HG03558 (cell line): ENCODE data around the gene PLAGL2.
"Not testable (repeated sequence)": the region's sequence is repeated elsewhere in the genome, so short reads cannot be mapped to it uniquely, and the experiment has no call there.

Experiments used
- ATAC-seq: cut with Tn5 transposase; IDR thresholded peaks from one replicate; pipeline ENCODE4 v1.9.1; 2021; ENCODE audit warnings: moderate number of reproducible peaks; ENCODE audit not compliant: unreplicated experiment; ENCODE audit errors: extremely low read depth

The PLAGL2 gene

GRCh38 chr20:32186506-32186905, 21.0 kb downstream of the PLAGL2 start:
- no peak for ATAC-seq

DNA sequence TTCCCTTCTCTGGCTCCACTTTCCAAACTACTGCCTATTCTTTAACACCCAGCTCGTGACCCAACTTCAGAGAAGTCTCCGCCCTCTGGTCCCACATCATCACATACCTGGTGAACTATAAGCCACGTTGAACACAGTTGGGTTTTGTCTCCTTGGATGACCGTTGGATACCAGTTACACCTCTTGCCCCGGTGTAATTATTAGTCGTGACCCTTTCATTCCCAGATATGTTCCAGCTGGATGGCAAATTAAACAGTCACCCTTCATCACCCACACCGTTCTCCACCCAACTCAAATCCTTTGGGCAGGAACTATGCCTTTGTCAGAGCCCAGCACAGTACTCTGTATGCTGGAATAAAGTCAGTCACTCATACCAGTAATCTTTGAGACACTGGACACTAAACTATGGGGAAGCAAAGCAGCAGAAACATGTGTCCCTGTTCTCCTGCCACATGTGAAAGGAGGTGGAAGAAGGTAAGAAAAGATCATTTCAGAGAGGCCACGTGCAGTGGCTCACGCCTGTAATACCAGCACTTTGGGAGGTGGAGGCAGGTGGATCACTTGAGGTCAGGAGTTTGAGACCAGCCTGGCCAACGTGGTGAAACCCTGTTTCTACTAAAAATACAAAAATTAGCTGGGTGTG, 22.5 kb downstream of the PLAGL2 start:
- ATAC-seq: no peak

DNA sequence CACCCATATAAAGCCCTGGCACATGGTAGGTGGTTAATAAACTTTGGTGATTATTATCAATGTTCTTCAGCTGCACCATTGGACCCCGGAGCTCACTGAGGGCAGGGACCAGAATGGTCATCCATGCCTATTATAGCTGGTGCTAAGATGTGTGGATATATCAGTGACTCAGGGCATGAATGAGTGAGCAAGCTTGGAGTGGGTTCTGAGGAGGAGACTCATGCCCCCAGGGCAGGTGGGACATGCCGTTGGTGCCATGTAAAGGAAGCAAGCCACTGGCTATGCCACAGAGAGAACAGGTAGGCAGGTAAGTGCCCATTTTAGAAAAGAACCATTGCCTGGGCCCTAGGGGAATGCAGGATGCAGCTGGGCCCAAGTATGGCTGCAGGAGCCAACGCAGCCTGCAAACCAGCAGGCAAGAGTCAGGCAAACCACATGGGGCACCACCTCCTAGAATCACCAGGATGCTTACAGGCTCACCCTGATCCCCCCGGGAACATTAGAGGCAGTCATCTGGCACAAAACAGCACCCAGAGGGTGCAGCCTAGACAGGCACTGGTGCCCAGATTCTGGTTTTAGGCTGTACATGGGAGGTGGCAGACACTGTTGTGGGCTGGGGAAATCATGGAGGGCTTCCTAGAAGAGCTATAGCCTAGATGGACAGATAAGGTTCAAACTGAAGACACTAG, 23.5 kb downstream of the PLAGL2 start:
- ATAC-seq: no peak

DNA sequence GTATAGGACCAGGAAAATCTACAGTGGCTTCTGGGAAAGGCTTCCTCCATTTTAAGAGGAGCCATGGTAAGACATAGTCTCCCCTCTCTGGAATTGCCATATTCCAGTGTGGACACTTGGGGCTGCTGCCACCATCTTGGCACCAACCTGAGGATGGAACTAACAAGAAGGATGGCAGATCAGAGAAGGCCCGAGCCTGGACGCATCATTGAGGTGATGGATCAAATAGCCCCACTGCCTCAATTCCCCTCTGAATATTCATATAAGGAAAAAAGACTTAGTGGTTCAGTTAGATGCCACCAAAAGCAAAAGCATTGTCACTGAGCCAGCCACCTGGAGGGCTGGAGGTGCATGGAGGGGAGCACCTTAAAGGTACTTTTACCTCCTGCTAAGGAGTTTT, 25.9 kb downstream of the PLAGL2 start:
- no peak for ATAC-seq

GRCh38 chr20:32179934-32180333, 27.6 kb downstream of the PLAGL2 start:
- no peak for ATAC-seq

DNA sequence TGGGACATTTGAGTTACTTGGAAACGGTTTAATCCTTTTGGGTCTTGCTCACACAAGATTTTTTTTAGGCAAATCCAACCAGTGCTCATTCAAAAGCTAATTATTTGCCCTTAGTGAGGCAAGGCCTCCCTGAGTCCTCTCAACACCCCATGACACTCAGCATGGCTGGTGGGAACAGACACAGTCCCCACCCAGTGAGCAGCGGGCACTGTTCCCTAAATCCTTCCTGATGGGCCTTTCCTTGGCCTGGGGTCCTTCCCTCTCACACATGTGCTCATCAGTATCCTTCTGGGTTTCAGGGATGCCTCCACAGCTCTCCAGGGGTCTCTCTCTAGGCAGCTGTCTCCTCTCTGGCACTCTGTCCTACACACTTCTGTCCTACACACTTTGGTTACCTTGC, 28.0 kb downstream of the PLAGL2 start:
- ATAC-seq: no peak

GRCh38 chr20:32177696-32178095, 29.8 kb downstream of the PLAGL2 start:
- ATAC-seq: not testable (repeated sequence)

- no peak for ATAC-seq
Observed at GRCh38 chr20:32168184-32168910, 39.2 kb downstream of the PLAGL2 start.

DNA sequence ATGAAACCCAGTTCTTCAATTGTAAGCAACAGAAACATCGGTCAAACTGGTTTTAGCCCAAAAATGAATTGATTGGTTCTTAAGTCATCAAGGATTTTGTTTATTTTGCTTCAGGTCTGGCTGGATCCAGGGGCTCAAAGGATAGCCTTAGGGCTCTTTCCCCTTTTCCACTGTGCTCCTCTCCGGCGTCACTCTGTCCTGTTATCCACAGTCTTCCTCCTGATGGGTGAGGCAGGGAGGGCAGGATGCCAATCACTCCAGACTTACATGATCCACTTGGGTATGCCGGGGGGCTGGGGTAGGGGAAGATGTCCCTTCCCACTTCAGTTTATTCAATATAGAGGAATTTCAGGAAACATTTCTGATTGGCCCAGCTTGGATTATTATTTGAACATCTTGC, 40.0 kb downstream of the PLAGL2 start:
- no peak for ATAC-seq

- ATAC-seq: no peak
Observed at GRCh38 chr20:32165836-32166545, 41.6 kb downstream of the PLAGL2 start.

DNA sequence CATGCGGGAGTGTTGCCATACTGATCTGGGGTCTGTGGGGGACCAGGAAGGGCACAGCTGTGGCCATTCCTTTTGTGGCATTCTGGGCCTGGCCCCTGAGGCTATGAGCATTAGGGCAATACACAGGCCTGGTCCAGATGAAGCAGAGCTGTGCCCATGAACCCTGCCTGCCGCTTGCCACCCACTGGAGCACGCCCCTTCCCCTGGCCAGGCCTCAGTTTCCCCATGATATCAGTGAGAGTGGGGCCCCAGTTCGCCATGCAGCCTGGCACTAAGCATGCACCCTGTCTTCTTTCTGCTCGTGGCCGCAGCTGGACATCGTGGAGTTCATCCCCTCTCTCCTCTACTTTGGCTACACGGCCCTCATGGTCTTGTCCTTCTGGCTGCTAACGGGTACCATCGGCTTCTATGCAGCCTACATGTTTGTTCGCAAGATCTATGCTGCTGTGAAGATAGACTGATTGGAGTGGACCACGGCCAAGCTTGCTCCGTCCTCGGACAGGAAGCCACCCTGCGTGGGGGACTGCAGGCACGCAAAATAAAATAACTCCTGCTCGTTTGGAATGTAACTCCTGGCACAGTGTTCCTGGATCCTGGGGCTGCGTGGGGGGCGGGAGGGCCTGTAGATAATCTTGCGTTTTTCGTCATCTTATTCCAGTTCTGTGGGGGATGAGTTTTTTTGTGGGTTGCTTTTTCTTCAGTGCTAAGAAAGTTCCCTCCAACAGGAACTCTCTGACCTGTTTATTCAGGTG, 42.4 kb downstream of the PLAGL2 start:
- ATAC-seq: no peak

- ATAC-seq: no peak
Observed at GRCh38 chr20:32163951-32164350, 43.6 kb downstream of the PLAGL2 start.

DNA sequence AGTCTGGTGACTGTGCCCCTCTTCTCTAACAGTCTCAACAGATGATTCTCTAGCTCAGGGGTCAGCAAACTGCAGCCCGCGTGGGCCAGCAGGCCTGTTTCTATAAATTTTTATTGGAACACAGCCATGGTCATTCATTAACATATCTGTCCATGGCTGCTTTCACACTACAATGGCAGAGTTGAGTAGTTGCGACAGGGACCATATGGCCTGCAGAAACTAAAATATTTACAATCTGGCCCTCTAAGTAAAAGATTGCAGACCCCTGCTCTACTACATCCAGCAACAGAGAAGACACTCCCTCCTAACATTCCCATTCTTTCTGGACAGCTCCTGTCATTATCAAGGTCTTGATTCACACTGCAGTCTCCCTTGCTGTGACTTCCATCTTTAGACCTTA, 45.2 kb downstream of the PLAGL2 start:
- no peak for ATAC-seq

GRCh38 chr20:32160341-32160740, 47.2 kb downstream of the PLAGL2 start:
- ATAC-seq: no peak

DNA sequence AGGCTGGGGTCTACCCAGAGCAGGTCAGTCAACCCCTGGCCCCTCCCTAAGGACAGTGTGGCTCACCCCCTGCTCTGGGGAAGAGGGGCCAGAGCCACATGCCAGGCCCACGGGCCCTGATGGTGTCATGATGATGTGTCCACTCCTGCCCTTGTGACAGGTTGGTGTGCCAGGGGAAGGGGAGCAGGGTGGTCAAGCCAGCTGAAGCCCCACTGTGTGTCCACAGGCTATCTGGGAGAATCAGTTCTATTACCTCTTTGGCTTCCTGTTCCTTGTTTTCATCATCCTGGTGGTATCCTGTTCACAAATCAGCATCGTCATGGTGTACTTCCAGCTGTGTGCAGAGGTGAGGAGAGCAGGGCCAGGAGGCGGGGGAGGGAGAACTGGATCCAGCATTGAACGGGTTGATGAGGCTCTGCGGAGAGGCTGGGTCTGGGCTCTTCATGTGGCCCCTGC, 47.7 kb downstream of the PLAGL2 start:
- ATAC-seq: no peak

- ATAC-seq: no peak
Observed at GRCh38 chr20:32158943-32159660, 48.4 kb downstream of the PLAGL2 start.

DNA sequence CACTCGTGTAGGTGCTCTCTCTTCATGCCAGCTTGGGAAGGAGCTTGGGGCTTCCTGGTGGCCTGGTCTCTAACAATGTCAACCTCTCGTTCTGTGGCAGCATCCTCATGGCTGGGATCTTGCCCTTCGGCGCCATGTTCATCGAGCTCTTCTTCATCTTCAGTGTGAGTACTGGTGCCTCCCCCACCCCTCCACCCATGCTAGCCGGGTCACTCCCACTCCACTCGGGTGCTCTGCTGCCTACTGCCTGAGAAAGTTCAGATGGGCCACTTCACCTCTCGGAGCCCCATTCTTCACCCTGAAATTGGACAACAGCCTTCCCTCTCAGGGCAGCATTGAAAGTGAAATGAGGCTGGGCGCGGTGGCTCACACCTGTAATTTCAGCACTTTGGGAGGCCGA, 49.2 kb downstream of the PLAGL2 start:
- ATAC-seq: no peak

DNA sequence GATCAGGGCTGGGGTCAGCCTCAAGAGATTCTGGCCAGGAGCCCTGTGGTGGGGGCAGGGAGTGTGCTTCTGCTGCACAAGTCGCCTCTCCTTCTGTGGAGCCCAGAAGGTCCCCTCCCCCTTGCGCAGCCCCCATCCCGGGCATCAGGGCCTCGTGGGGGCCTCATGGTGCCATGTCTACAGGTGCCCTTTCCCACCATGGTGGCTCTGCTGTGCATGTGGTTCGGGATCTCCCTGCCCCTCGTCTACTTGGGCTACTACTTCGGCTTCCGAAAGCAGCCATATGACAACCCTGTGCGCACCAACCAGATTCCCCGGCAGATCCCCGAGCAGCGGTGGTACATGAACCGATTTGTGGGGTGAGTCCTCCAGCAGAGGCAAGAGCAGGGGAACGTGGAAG, 49.9 kb downstream of the PLAGL2 start:
- no peak for ATAC-seq
